GM11168 (cell line): ENCODE results near the gene TRIO.

Source experiments
- in situ Hi-C: fragments of 300-500 bp; cut with MboI; formaldehyde crosslinking; loops from one replicate; pipeline ENCODE4 v1.12.0; 2022; ENCODE audit warnings: low sequenced_read_pairs; ENCODE audit not compliant: unreplicated experiment

The TRIO gene

GRCh38 chr5:14144586-14145434 lies 1.7 kb downstream of the TRIO start:
- in situ Hi-C loops, result no loop called here

GRCh38 chr5:14145435-14146334 lies 2.5 kb downstream of the TRIO start:
- in situ Hi-C loops, result no loop called here

GRCh38 chr5:14146725-14147124 lies 3.6 kb downstream of the TRIO start:
- in situ Hi-C loops, result no loop called here

- in situ Hi-C loops, result no loop called here
Measured at GRCh38 chr5:14147210-14147609, 4.1 kb downstream of the TRIO start.

DNA sequence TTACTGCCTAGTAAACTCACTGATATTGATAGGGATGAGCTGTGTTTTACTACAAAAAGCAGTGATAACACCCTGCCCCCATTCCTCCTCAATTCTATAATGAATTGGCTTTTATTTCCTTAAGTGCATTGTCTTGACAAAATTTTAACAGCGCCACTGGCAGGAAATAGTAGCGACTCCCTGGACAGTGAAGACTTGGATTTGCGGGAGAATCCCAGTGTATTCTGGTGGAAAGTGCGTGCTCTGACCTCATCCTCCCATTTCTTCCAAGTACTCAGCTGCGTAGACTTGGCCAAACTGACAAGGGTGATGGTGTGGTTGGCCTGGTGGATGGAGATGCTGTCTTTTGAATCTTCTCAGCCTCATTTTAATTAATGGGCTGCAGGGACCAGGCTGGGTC lies 5.3 kb downstream of the TRIO start:
- in situ Hi-C loops, result no loop called here

DNA sequence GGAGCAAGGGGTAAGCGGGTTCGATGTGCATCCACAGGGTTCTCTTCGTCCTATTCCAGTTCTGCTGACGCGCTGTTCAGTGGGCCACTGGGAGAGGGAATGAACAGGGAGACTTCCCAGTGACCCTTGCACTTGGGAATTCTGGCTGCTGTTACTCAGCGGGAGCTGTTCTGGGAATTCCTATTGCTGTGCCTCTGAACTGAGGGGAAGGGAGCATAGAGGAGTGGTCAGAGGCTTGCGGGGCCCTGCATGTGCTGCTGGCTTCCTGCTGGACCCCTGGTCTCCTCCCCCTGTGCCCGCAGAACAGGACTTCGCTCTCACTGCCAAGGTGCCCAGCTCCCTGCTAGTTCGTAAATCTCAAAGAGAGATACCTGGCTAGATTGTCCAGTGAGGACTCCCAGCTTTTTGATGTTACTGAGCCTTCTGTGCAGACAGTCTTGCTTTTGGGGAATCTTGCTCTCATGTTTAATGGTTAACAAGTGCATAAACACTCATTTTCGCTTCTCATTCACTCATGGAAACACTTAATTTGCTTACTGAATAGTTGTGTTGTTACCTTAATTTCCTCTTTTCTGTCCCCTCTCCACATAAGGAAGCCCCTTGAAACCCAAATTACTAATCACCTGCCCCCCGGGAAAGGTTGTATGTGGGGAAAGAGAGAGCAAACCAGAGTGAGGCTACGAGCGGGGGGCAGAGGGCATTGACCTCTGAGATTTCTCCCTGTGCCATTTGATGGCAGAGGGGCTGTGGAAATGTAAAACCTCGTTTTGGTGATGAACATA lies 5.9 kb downstream of the TRIO start:
- in situ Hi-C loops, result no loop called here

GRCh38 chr5:14149672-14150274 lies 6.6 kb downstream of the TRIO start:
- in situ Hi-C loops, result no loop called here

DNA sequence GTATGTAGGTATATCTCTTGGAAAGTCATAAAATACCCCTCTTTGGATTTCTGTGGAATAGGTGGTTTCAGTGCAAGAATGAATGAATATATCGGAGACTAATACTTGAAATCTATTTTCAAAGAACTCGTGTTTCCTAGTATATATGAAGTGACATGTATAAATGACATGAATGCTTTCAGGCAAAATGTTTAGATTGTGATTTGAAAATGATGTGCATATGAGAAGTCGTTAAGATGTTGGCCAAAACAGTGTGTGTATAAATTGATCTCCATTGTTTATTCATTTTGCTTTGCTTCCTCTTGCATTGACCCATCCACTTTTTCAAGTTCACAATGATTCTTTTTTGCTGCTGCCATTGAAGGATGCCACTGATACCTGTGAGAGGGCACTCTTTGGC lies 8.3 kb downstream of the TRIO start:
- in situ Hi-C loops, result no loop called here

- in situ Hi-C loops, result no loop called here
Measured at GRCh38 chr5:14153071-14153864, 10.1 kb downstream of the TRIO start.

DNA sequence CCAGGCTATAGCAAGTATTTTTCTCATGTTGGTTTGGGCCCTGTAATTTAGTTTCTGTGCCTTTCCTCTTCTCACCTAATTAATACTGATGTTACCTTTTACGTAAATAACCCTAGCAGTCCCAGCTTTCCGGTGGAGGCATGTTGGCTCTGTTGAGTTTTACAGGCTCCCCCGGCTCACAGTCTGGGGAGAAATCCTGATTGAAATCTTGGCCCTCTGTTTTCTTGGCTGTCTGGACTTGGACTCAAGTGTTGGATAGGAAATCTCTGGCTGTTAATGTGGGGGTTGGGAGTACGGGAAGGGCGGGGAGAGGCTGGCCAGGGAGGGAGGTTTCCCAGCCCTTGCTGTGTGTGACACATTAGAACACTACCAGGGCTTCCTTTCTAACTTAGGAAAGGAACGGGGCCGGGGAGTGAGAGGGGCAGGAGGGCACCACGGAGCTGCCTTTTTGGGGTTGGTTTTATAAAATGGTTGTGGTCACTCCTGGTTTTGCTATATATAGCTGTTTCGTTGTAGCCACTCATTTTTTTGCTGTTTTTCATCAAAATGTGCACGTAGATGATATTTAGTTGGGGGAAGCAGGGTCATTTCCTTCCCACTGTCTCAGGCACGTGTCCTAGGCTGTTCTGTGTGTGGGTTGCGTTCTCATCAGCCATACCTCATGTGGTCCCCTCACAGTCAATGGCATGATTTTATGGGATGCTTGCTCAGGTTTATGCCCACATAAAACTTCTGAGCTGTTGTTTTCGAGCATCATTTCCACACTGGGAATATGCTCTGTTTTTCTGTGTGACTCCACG lies 11.0 kb downstream of the TRIO start:
- in situ Hi-C loops, result no loop called here

DNA sequence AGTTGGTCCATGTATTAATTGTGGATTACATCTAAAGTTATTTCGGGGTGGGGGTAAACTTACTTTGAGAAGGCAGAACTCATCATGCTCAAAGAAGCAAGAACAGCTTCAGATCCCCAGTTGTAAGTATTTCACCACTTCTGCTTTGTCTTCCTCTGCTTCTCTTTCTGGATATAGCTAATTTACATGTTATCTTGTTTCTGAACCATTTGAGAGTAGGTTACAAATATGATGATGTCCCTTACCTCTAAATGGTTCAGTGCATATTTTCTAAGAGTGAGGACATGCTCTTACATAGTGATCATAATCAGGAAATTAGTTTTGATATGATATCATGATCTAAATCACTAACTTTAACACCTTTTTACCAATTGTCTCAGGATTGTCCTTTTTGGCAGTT lies 11.9 kb downstream of the TRIO start:
- in situ Hi-C loops, result no loop called here

DNA sequence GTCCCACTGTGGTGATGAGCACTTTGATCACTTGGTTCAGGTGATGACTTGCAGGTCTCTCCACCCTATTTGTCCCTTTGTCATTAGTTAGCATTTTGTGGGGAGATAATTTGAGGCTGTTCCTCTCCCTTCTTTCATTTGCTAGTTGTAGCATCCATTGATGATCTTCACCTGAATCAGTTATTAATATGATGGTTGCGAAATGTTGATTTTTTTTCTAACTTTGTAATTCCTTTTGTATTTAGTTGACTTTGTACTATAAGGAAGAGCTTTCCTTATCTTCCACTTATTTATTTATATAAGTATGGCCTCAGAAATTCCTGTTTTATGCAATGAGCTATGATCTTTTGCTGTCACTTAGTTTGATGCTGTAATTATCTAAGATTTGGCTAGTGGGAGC lies 12.6 kb downstream of the TRIO start:
- in situ Hi-C loops, result no loop called here

- in situ Hi-C loops, result no loop called here
Measured at GRCh38 chr5:14156290-14156649, 13.1 kb downstream of the TRIO start.

DNA sequence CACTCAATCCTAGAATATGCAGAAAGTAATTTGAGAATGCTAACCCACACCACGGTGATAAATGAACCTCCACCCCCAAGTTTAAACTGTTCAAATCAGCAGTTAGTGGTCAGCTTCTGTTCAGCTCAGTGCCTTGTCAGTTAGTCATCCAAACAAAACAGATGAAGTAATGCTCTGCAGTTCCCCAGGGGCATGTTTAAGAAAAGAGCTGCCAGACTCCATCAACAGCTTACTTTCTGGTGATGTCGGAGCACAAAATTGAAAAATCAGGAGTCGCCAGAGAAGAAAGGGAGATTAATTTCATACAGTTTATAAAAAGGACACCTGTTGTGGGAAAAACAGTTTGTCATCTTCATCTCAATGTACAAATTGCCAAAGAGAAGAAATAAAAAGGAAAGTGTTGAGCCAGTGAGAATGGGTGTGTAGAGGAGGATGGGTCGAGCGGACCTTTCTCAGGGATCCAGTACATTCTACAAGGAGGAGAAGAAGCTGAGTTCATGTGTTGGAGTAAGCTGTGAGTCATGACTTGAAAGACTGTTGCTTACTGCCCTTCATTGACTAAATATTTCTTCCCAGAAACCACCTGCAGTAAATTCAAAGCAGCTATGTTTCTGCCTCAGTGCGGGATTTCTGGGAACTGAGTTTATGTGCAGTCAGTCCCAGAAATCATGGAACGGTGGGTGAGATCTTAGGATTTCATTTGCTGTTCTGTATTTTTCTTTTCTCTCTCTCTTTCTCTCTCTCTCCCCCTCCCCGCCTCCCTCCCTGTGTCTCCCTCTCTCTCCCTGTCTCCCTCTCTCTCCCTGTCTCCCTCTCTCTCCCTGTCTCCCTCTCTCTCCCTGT lies 13.7 kb downstream of the TRIO start:
- in situ Hi-C loops, result no loop called here

- in situ Hi-C loops, result no loop called here
Measured at GRCh38 chr5:14157493-14157782, 14.3 kb downstream of the TRIO start.

GRCh38 chr5:14158890-14159666 lies 15.9 kb downstream of the TRIO start:
- in situ Hi-C loops, result no loop called here

DNA sequence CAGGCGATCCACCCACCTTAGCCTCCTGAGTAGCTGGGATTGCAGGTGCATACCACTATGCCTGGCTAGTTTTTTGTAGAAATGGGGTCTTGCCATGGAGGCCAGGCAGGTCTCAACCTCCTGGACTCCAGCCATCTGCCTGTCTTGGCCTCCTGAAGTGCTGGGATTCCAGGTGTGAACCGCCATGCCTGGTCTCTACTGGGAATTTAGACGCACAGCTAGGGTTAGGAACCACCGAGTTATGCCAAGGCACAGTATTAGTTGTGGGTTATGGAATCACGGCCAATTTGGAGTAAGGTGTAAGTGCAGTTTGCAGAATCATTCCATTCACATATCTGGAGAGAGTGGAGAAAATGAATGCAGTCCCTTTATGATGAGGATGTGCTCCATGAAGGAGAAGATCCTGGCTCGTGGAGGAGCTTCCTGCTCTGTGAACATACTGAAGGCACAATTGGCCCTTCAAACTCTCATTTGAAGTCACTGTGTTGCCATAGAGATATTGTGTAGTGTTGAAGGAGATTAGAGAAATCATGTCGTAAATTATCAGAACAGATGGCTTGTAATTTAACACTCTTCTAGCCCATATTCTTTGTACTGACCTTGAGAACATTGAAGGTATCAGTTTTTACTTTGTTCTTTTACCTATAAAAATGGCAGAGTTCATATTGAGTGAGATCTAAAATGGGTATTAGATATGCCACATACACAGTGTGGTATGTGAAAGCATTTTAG lies 18.8 kb downstream of the TRIO start:
- in situ Hi-C loops, result no loop called here
